HG03342 (cell line): ENCODE measurements around the gene ELK1.
"Not testable (repeated sequence)": the region's sequence is repeated elsewhere in the genome, so short reads cannot be mapped to it uniquely, and the experiment has no call there.

Experiments
- ATAC-seq: cut with Tn5 transposase; IDR thresholded peaks from one replicate; pipeline ENCODE4 v1.9.1; 2021; ENCODE audit warnings: mild to moderate bottlenecking, moderate library complexity; ENCODE audit not compliant: unreplicated experiment

Gene ELK1, protein sequence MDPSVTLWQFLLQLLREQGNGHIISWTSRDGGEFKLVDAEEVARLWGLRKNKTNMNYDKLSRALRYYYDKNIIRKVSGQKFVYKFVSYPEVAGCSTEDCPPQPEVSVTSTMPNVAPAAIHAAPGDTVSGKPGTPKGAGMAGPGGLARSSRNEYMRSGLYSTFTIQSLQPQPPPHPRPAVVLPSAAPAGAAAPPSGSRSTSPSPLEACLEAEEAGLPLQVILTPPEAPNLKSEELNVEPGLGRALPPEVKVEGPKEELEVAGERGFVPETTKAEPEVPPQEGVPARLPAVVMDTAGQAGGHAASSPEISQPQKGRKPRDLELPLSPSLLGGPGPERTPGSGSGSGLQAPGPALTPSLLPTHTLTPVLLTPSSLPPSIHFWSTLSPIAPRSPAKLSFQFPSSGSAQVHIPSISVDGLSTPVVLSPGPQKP

DNA sequence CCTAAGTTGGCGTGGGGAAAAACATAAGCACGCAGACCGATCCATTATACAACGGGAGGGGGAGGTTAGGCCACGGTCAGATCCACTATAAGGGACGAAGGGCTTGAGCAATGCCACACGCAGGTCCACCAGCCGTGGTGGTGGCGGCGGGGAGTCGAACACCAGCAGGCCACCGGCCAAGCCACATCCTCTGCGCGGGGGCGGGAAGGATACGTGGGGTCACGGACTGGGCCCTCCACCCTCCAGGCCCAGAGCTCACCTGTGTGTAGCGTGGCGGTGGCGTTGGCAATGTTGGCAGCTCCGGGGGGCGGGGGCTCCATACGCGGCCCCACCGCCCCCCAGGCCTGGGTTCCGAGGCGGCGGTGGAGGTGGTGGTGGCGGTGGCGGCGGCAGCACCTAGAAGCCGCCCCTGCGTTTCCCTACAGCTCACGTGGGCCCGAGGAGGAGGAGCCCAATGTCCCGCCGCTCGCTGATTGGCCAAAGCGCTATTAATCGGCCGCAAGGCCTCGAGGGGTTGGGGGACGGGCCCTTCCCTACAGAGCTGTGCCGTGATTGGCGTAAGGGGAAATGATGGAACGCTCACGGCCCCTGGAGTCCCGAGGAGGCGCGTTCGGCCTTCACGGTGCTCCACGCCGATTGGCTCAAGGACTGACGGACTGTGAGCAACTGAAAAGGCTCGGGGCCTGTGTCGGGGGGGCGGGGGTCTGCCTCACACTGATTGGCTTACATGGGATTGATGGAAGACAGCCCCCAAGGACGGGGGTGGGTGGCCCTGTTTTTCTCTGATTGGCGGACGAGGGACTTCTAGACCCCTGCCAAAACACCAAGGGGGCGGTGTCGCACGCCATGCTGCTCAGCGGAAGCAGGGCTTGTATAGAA, at the start of gene ELK1:
Gene ELK1 (minus strand): TSS at position 400 of the 879 bp plus-strand sequence. CDS start 9,122 bp downstream, outside the sequence.
- ATAC-seq = peak; percentile 91

DNA sequence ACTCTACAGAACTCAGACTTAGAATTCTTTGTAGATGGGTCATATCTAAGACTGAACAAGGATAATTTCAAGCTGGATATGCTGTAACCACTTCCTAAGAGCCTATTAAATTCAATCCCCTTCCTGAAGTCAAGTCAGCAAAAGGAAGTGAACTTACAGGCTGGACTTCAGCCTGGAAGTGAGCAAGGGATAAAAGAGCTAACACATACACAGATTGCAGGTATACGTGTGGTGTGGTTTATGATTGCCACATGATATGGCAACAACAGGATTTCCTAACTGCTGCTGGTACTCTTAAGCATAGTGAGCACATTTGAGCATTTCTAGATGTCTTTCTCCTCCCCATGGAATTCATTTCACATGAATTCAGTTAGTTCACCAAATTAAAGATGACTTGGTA, 46.8 kb upstream of the ELK1 start:
- no peak for ATAC-seq

DNA sequence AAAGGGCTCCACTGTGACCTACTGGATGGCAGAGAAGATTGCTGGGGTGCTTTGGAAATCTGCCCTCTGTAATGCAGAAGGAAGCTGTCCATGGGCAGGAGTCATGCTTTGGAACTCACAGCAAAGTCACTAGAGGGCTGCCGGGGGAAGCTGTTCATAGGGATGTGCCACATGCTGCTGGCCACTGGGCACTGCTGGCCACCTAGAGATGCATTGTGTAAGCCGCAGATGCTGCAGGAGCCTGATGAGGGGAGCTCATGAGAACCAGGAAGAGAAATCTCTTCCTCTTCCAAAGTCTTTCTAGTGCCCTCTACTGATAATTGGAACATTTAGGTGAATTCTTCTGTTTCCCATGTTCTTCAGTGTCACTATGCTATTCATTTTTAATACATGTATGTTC, 39.8 kb upstream of the ELK1 start:
- ATAC-seq = no peak

DNA sequence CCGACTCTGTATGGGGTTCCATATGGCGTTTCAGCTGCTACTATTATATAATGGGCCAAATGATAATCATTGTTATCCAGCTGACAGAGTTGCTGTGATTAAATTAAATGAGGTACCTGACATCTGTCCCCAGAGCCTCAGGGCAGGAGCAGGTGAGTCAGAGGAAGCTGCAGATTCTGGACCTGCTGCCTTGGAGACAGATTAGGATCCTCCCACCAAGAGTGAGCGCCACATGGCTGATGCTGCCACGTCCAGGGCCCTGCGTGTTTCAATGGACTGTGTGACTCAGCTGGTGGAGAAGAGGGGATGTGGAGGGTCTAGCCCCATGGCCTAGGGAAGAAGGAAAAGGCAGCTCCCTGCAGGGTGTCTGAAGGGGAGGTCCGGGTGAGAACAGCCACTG, 36.9 kb upstream of the ELK1 start:
- ATAC-seq = no peak

DNA sequence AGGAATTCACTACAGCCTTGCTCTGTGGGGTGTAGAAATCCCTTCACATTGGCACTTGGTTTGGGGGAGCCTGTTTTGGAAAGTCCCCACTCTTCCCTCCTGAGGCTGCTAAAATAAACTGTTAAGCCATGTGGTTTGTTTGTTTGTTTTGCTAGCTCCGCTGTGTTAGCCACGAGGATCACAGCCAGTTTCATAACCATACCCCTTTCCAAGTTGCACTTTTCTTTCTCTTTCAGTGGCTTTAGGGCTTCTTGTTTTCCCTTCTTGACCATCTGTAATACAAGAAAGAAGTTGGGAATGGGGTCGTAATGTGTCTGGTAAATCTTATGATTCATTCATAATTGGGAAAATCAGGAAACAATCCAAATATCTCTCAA, 33.5 kb upstream of the ELK1 start:
- no peak for ATAC-seq

DNA sequence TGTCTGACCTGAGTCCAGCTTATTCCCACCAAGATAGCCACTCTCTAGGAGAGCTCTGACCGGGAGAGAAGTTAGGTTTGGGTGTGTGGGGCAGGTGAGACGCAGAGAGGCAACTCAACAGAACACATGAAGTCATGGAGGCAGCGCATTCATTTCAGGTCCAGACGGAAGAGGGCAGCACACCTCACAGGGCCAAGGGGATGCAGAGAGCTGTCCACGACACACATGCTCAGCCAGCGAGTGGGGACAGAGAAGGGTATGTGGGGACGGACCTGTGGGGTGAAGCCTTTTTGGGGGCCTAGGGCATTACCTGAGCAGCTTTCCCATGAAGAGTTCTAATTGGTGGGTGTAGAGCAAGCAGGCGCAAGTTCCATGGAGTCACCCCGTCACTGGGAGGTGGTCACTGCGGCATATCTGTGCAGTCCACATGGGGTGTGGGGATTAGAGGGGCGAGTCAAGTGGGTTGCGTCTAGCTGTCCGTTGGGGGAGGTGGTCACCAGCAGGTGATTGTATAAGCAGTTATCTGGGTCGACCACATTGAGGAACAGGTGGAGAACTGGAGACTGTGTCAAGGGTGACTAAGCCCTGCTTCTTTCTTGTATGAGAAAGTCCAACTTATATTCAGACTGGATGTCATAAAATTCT, 32.9 kb upstream of the ELK1 start:
- ATAC-seq = no peak

DNA sequence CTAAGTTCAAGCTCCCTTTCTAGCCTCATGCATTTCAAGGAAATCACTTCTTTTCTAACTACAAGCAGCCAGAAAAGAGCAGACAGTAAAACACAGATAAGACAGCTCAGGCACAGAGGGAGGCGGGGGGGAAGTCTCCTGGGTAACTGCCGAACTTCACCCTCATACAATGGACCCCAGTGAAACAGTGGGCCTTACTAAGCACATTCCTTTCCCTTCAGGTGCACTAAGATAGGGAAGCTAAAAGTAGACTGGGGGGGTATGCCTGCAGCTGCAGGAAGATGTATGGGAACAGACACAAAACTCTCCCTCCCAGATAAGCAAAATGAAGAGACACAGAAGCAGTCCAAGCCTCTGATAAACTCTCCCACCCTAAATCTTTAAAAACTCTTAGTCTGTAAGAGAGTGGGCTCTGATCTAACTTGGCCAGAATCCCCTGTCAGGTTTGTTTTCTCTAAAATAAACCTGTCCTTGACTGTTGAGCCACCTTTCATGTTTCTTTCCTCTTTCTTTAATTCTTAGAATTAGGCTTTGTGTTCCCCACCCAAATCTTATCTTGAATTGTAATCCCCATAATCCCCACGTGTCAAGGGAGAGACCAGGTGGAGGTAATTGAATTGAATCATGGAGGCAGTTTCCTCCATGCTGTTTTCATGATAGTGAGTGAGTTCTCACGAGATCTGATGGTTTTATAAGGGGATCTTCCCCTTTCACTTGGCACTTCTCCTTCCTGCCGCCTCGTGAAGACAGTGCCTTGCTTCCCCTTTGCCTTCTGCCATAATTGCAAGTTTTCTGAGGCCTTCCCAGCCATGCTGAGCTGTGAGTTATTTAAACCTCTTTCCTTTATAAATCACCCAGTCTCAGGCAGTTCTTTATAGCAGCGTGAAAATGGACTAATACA, 25.8 kb upstream of the ELK1 start:
- not testable (repeated sequence) for ATAC-seq

DNA sequence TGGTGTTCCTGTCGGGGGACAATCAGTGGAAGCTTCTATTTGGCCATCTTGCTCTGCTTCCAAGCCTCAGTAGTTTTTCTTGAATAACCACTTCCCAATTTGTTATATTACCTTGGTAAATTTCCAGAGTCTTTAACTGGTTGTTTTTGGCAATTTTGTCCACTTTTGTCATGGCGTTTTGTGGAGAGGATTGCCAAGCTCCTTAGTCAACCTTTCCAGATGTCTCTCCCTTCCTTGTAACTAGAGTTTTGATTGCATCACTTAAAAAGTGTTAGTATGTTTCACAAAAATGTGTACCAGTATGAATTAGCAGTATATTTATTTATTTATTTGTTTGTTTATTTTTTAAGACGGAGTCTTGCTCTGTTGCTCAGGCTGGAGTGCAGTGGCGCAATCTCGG, 24.4 kb upstream of the ELK1 start:
- ATAC-seq = no peak

DNA sequence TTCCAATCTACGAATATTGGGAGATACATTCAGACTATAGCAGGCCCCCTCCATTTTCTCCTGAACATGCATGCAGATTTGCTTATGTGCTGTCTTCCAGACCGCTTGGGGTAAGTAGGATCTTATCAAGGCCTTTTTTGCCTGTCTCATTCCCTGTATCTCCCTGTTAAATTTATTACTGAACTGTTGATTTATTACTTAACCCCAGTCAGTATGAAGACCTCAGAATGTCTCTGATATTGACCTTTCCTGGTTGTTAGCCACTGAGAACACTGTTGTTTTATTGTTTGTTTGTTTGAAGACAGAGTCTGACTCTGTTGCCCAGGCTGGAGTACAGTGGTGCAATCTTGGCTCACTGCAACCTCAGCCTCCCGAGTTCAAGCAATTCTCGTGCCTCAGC, 15.4 kb upstream of the ELK1 start:
- not testable (repeated sequence) for ATAC-seq

DNA sequence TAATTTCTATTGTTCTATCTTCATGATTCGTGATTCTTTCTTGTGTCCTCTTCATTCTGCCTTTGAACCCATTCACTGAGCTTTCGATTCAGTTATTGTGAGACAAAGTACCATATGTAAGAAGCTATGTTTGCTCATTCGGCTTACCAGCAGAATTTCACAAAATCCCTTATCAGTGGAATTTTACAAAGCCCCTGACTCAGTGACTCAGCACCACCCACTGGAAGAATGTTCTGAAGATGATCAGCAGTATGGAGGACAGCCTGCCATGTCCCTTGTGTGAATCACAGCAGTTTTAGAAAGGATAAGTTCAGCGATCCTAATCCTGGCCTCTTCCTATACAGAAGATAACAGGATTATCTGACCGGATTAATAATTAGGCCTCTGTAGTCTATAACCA, 14.4 kb upstream of the ELK1 start:
- ATAC-seq = no peak

DNA sequence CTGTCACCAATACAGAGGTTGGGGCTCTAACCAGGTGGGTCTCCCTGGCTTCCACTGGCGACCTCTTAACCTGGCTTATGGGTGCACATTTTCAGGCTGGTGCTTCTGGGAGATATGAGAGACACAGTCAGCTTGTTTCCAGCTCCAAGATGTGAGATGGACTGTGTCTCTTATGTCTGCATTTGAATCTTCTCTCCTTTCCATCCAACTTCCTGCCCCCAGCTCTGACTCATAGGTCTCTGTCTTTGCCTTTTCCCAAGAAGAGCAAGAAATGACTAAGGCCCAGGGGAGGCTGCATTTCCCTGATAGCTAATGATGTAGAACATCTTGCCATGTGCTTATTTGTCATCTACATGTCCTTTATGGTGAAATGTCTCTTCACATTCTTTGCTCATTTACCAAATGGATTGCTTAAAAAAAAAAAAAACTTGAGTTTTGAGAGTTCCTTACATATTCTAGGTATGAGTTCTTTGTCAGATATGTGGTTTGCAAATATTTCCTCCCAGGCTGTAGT, 11.8 kb upstream of the ELK1 start:
- ATAC-seq = no peak

DNA sequence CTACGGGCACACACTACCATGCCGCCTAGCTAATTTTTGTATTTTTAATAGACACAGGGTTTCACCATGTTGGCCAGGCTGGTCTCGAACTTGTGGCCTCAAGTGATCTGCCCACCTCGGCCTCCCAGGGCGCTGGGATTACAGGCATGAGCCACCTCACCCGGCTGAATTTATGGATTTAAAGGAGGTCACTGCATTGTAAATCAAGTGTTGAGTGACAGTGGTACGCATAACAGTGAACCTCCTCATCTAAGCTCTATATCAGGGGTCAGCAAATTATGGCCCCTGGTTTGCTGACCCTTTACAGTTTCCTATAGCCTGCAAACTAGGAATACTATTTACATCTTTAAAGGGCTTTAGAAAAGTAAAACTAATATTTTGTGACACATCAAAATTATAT, 11.2 kb upstream of the ELK1 start:
- no peak for ATAC-seq

DNA sequence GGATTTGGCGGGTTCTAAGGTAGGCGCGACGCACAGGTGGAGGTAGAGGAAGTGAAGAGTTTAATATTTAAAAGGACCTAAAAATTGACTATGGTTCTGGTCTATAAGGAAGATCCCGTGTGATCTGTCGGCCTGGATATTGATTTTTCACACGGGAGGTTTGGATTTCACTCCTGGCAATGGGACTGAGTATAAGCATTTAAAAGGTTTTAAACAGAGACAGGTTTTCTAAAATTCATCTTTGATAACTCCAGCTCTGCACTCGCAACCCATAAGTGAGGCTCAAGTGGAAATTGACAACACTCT, 9.0 kb upstream of the ELK1 start:
- ATAC-seq = no peak

DNA sequence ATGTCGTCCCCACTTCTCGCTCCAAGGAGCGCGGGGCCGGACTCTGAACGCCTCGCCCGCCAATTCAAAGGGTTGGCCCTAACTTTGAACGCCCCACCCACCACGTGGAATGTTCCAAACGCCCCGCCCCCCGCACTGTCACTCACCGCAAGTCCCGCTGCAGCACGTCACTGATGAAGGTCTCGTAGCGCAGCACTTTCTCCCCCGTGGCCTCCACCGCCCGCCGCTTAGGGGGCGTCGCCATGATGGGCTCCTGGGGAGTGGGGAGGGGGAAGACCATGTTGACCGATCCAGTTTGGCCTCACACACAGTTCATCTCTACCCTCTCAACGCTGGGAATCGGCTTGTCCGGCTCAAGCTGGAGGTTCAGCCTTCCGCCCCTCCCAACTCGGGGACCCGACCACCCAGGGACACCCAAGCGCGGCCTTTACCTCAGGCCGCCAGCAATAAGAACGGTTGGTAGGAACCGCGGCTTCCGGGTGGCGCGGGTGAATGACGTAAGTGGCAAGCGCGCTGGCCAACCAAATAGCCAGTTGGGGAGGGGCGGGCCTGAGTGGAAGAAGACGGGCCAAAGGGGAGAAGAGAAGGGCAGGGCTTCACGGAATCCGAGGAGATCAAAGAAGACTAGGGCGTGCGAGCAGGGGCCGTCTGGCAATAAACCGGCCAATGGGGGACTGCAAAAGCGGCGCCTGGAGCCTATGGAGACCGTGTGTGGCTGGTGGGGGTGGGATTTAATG, 8.5 kb upstream of the ELK1 start, which contains the start of gene UXT:
Gene UXT (minus strand): TSS at position 497 of the 737 bp plus-strand sequence. CDS start 253 bp downstream, at position 244.
- ATAC-seq = peak; percentile 83

DNA sequence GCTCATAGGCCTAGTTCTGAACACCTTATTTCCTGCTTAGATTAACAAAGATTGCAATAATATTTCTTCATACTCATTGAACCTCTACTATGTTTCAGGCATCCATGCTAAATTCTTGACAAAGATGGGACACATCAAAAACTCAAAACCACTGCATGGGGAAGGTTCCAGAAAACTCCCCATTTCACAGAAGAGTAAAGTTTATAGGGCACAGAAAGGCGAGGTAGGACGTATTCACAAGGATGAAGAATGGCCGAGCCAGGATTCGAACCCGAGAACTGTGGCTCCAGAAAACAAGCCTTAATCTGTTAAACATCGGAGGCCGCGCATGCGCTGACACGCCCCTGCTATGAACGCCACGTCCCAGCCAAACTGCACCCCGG, 7.9 kb upstream of the ELK1 start:
- no peak for ATAC-seq

DNA sequence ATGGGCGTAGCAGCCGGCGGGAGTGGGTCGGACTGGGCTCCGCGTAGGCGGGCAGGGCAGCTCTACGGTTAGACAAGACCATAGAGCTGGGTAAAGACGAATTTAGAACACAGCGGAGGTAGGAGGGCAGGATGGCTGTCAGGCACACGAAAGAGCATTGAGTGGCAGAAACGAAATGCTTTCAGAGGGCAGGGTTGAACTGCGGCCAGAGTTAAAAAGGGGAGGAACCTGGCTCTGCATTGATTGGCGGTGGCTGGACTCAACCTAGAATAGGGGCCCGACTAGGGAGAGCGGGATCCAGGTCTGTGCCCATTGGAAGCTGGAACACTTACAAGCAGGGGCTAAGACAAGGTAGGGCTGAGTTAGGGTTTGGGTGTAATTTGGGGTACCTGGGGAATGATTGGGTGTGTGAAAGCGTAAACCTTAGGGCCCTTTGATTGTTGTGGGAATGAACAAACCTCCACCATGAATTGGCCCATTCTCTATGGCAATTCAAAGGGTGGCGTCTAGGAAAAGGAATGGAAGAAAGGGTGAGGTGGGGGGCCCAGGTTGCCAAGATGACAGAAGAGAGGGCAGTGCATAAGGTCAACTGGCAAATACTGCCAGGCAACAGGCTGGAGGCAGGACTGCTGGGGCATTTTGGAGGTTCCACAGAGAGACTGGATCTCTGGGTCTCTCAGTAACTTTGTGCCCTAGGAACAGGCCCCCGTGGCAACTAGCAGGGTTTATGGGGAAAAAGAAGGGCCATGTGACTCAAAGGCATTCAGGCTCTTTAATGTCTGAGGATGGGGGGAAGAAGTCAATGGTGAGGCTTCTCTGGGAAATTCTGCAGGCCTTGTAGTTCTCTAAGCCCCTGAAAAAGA, 911 bp upstream of the ELK1 start:
- no peak for ATAC-seq

DNA sequence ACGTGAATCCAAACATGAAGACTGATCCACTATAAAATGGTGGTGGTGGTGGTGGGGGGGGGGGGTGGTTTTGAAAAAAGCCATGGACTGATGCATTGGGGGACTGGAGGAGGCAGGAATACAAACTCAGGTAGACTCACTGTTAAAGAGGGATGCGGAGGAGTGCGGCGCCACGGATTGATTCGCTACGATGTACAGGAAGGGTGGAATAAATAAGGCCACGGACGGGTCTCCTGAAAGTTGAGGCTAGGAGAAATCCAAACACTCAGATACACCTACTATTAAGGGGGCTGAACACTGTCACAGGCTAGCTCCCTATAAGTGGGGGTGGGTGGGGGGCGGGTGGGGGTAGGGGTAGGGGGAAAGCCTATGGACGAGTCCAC, 591 bp downstream of the ELK1 start:
- no peak for ATAC-seq

DNA sequence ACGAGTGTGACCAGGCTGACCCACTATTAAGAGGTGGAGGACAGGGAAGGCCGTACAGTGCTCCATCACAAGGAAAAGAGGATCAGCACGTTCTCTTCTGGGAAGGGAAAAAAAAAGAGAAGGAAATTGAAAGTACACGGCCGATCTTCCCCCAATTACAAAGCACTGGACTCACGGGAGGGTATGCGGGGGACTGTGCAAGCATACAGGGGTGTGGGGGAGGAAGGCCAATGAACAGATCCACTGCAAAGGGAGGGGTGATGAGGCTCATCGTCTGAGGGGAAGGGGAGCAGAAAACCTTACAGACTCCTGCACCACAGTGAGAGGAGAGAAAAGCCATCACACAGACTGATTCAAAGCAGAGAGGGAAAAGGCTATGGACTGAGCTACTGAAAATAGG, 1.1 kb downstream of the ELK1 start:
- ATAC-seq = no peak

DNA sequence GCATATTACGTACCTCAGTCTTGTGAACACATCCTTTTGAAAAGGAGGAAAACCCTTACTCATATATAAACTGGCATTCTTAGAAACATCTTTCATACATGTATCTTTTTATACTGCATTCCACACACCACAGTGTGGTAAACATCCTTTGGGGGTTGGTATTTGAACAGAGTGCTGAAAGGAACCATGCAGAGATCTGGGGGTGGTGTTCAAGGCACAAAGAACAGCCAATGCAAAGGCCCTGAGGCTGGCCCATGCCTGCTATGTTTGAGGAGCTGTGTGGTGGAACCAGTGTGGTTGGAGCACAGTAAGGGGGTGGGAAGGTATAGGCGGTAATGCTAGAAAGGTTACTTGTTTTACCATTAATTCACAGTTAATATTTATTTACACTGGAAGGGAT, 2.0 kb downstream of the ELK1 start:
- ATAC-seq = no peak
